Measurements from ENCODE around the gene C16orf86. TPM values are rescaled to one million over a fixed set of nuclear protein-coding genes. Genes with fewer than 3 reads are reported as not detected.

Gene C16orf86
- total RNA-seq, 1 donor from 2014 or later, result 5.3 TPM

DNA sequence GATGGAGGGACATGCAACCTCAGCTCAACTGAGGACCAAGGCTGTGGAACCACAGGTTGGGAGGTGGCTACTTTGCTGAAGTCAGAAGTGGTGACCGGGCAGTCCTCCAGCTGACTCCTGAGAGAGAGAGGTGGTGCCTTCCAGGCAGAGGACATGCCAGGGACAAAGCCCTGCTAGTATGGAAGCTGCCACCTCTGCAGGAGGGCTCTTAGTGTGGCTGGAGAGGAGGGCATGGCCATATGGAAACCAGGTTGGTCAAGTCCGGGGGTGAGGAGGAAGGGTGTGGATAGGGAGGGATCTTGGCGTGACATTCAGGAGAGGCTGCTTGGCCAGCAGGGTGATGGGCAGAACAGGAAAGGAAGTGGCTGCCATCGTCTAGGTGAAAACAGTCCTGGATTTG, 5.7 kb downstream of the C16orf86 start:
- H3K27ac ChIP-seq, result peak overlapping the region; percentile 73
- H3K4me3 ChIP-seq, result no peak overlapping the region
- TF ChIP-seq, protein P1, sequence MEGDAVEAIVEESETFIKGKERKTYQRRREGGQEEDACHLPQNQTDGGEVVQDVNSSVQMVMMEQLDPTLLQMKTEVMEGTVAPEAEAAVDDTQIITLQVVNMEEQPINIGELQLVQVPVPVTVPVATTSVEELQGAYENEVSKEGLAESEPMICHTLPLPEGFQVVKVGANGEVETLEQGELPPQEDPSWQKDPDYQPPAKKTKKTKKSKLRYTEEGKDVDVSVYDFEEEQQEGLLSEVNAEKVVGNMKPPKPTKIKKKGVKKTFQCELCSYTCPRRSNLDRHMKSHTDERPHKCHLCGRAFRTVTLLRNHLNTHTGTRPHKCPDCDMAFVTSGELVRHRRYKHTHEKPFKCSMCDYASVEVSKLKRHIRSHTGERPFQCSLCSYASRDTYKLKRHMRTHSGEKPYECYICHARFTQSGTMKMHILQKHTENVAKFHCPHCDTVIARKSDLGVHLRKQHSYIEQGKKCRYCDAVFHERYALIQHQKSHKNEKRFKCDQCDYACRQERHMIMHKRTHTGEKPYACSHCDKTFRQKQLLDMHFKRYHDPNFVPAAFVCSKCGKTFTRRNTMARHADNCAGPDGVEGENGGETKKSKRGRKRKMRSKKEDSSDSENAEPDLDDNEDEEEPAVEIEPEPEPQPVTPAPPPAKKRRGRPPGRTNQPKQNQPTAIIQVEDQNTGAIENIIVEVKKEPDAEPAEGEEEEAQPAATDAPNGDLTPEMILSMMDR (IDR thresholded peaks at IDR 0.05), result no peak
- no peaks in the 10 kb centered on the region for H3K9me3 ChIP-seq
- no peaks in the 10 kb centered on the region for H3K36me3 ChIP-seq
- peak; percentile 27 to 31 for ATAC-seq
- peaks cover 59% of the 10 kb centered on the region for H3K4me1 ChIP-seq
- peak; percentile 79 for DNase-seq
- no peaks in the 10 kb centered on the region for H3K27me3 ChIP-seq (ENCODE audit: low read depth)
- intact Hi-C loops (cut with DNase I), result no loop called here

DNA sequence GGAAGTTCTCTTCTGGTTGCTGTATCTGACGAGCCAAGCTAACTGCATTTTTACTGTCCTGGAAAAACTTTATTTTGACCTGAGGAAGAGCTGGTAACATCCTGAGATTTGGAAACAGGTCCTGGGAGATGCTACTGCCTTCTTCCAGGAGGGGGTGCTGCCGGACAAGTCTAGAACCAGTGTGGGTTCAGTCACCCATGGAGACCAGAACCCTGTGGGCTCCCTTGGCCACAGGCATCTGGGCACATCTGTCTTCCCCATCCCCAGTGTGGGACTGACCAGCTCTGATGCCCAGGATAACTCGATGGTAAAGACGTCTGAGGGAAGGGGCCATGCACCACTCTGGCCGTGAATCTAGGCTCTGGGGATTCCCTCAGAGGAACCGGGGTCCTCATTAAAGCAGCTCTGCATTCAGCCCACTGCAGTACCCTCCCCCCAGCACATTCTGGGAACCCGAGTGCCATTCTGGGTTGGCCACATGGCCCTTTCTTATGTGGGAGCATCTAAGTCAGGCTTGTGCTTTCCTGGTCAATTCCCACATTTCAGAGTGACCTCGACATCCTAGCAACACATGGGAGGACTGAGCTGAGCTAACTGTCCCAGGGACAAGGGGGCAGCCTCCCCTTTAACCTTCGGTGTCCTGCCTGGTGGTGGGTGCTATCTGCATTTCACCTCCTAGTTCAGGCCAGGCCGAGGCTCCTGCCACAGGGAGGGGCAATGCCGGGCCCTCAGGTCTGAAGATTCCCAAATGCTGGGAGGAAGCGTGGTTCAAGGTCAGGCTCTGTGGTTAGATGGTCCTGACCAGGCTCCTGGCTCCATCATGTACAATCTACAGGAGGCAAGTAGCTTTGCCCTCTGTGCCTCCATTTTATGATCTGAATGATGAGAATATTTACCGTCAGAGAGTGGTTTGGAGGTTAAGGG, 6.4 kb downstream of the C16orf86 start:
- TF ChIP-seq, protein P1 (IDR thresholded peaks at IDR 0.05), result peak; percentile 80
- no peaks in the 10 kb centered on the region for H3K27me3 ChIP-seq (ENCODE audit: low read depth)
- H3K4me3 ChIP-seq, result no peak overlapping the region
- peak overlapping the region; percentile 73 for H3K27ac ChIP-seq
- DNase-seq, result peak; percentile 77
- no peaks in the 10 kb centered on the region for H3K36me3 ChIP-seq
- H3K4me1 ChIP-seq, result peaks cover 59% of the 10 kb centered on the region
- no peaks in the 10 kb centered on the region for H3K9me3 ChIP-seq
- intact Hi-C loops (cut with DNase I), result no loop called here
- peak; percentile 76 for ATAC-seq

DNA sequence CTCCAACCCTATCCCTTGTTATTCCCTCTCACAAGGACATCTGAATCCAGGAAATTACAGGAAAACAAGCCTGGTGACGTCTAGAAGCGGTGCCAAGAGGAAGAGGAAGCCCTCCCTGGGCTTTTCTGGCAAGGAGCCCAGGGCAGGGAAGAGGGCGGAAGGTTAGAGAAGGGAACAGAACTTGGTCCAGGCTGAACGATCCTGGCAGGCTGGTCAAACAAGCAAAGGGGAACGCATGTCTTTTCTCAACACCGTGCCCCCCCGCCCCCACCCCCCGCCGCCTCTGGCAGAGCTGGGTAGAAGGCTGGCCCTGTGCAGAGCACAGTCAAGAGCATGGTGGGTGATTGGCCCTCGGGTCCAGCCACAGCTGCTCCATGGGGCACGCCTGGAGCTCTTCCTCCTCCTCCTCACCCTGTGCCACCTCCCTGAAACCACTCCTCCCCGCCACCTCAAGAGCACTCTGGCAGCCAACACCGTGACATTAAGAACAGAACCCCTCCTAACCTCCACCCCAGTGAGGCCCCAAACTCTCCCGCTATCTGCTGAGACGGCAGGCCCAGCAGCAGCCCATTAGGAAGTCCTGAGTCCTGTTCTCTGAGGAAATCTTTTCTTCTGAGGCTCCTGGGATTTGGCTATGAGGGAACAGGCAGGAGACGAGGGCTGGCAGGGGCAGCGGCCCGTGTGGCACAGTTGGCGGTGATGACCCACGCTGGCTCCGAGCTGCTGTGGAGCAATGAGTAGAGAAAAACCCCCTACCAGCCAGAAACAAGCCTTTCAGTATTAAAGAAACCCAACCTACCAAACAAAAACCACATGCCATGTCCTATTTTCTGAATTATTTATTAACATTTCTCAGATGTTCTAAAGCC, 7.3 kb downstream of the C16orf86 start:
- Histone ChIP-seq H3K36me3 (no peaks in the 10 kb centered on the region), H3K9me3 (no peaks in the 10 kb centered on the region), H3K4me1 (peaks cover 53% of the 10 kb centered on the region), H3K27me3 (ENCODE audit: low read depth) (no peaks in the 10 kb centered on the region), H3K4me3 (no peak overlapping the region), H3K27ac (peak overlapping the region; percentile 73)
- DNase-seq (peak; percentile 81), ATAC-seq (peak; percentile 74 to 75)
- TF ChIP-seq, protein P1 (IDR thresholded peaks at IDR 0.05), result no peak
- intact Hi-C loops (cut with DNase I), result no loop called here

DNA sequence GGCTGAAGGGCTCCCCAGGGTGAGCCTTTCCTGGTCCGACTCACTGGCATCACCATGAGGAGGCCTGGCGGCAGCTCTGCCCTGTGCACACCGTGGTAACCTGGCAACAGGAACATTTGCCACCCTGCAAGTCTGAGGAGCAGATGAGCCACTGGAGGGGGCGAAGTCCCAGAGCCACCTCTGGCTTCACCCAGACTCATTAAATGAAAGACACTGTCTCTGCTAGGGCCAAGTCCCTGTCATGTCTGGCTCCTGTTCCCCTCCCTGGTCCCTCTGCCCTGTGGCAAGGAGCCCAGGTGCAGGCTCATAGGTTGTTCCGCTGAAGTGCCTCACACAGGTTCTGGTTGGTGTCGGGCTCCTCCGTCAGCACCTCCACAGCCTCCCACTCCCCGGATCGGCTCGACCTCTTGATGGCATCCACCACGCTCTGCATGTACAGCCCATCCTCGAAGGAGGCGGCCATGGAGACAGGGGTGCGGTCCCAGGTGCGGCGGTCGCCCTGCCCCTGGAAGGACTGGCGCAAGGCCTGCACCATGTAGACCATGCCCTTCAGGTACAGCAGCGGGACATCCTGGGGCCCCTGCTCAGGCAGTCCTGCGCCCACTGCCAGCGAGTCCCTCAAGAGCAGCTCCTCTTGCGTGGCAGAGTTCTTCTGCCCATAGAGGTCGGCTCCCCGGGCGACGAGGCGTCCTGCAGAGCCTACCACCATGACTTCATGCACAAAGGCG, 8.4 kb downstream of the C16orf86 start:
- intact Hi-C loops (cut with DNase I), result no loop called here
- DNase-seq (no peak), ATAC-seq (no peak)
- TF ChIP-seq, protein P1 (IDR thresholded peaks at IDR 0.05), result no peak
- H3K9me3 ChIP-seq, result no peaks in the 10 kb centered on the region
- no peak overlapping the region for H3K4me3 ChIP-seq
- H3K36me3 ChIP-seq, result peaks cover 3% of the 10 kb centered on the region
- H3K4me1 ChIP-seq, result peaks cover 53% of the 10 kb centered on the region
- H3K27me3 ChIP-seq (ENCODE audit: low read depth), result no peaks in the 10 kb centered on the region
- H3K27ac ChIP-seq, result peak overlapping the region; percentile 73

DNA sequence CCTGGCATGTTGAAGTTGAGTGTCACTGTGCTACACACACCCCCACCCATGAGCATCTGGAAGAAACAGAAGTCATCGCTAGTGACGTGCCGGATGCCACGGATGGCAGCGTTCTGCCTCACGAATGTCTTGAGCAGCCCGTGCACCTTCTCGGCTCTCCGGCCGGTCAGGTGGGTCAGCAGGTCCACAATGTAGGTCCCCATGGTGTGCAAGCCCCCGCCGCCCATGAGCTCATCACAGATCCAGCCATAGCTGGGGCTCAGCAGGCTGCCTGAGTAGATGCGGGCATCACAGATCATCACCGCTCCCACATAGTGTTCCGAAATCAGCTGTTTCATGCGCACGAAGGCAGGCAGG, 8.9 kb downstream of the C16orf86 start:
- intact Hi-C loops (cut with DNase I), result no loop called here
- DNase-seq, result no peak
- no peaks in the 10 kb centered on the region for H3K27me3 ChIP-seq (ENCODE audit: low read depth)
- H3K4me3 ChIP-seq, result no peak overlapping the region
- ATAC-seq, result no peak
- peaks cover 53% of the 10 kb centered on the region for H3K4me1 ChIP-seq
- peaks cover 7% of the 10 kb centered on the region for H3K36me3 ChIP-seq
- TF ChIP-seq, protein P1 (IDR thresholded peaks at IDR 0.05), result no peak
- H3K27ac ChIP-seq, result no peak overlapping the region
- no peaks in the 10 kb centered on the region for H3K9me3 ChIP-seq

All from lower lobe of right lung (tissue), 2 donors.